HG03460 (cell line): Measurements from ENCODE around the gene ZYG11A.

Experiments
- ATAC-seq: cut with Tn5 transposase; IDR thresholded peaks from one replicate; pipeline ENCODE4 v1.9.1; 2021; ENCODE audit not compliant: unreplicated experiment

Gene ZYG11A

DNA sequence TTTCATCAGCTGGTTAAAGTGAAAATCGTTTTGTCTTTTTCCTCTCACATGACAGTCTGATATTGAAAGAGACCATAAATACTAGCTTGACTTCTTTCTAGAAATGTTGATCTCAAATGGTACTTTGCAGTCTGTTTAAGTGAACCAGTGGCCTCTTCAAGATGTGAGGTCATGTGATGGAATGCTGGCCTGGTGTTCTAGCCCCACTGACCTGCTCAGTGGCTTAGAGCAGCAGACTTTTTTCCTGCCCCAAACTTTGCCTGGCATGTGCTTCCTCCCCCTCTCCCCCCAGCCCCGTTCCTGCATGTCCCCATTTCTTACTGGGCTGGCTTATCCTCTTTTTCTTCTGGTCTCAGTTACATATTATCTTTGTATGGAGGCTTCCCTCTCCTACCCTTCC is 34.3 kb downstream of the ZYG11A start:
- no peak for ATAC-seq

- no peak for ATAC-seq
Measured at GRCh38 chr1:52877554-52877953, 35.0 kb downstream of the ZYG11A start.

- ATAC-seq = no peak
Measured at GRCh38 chr1:52880206-52880605, 37.6 kb downstream of the ZYG11A start.

DNA sequence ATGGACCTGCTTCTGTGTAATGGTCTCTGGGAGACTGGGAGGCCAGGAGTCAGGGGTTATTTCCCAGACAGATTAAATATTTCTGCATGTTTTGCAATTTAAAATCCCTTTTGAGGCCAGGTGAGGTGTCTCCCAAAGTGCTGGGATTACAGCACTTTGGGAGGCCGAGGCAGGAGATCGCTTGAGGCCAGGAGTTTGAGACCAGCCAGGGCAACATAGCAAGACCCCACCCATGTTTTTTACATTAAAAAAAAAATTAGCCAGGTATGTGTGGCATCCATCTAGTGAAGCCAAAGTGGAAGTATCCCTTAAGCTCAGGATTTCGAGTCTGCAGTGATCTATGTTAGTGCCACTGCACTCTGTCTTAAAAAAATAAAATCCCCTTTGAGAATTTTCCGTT is 44.9 kb downstream of the ZYG11A start:
- no peak for ATAC-seq

GRCh38 chr1:52892424-52893215 is 50.1 kb downstream of the ZYG11A start:
- ATAC-seq = no peak

- no peak for ATAC-seq
Measured at GRCh38 chr1:52899445-52899894, 56.9 kb downstream of the ZYG11A start.

GRCh38 chr1:52900402-52900801 is 57.8 kb downstream of the ZYG11A start:
- ATAC-seq = no peak

- no peak for ATAC-seq
Measured at GRCh38 chr1:52901384-52901783, 58.8 kb downstream of the ZYG11A start.

- no peak for ATAC-seq
Measured at GRCh38 chr1:52904208-52904926, 61.8 kb downstream of the ZYG11A start.

DNA sequence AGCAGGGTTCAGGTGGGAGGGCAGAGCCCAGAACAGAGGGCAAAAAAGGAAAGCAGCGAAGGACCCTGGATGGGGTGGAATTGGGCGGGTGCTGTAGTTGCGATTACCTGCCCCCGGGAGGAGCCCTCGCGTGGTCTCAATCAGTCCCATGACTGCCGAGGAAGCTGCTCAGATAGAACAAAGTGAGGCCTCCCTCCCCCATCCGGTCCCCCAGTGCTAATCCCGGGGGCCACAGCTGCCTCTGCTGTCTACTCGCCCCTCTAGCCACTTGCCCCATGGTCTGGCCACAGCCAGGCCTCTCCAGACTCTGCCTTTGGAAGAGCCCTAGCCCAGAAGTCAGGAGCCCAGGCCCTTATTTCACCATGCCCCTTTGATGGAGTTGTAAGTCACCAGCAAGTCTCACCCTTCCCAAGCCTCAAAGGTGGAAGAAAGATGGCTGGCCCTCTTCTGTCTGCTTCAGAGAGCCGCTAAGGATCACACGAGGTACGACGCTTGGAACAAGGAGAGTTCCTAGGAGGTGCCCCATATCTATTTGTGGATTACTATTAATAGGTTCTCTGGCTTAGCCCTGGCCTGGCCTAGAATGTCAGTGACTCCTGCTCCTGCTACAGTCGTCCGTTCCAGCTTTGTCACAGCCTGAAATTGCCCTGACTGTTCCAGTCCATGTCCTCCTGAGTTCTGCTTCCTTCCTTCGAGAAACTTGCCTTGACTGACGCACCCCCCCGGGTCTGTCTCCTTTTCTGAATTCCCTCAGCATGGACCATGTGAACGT is 62.6 kb downstream of the ZYG11A start:
- no peak for ATAC-seq

- ATAC-seq = no peak
Measured at GRCh38 chr1:52906135-52906603, 63.6 kb downstream of the ZYG11A start.

- ATAC-seq = no peak
Measured at GRCh38 chr1:52907068-52907811, 64.7 kb downstream of the ZYG11A start.

DNA sequence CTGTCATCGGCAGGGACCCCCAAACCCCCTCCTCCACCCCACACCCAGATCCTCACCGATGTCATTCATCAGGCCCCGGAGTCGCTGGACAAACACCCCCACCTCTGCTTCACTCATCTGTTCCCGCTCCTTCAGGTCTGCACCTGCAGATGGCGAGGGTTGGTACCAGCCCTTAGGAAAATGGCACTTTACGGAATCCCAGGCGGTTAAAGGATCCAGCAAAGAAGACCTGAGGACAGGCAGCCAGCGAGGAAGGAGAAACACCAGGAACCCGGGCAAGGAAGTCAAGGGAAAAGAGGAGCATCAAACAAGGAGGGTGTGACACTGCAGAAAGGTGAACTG is 65.2 kb downstream of the ZYG11A start:
- ATAC-seq = no peak

DNA sequence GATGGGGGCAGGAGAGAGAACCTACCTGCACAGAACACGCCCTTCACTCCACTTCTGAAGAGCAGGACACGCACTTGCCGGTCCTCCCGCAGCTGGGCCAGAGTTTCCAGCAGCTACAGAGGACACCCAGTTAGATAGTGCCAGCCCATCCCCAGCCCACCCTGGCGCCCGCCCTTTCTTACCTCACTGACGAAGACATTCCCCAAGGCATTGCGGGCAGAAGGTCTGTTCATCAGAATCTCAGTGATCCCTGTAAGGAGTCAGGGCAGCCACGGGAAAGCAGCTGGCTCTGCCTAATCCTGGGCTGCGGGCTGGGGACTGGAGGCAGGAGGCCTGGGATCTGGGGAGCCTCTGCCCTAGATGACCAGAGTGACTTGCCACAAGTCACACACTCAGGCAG is 69.0 kb downstream of the ZYG11A start:
- ATAC-seq = no peak

DNA sequence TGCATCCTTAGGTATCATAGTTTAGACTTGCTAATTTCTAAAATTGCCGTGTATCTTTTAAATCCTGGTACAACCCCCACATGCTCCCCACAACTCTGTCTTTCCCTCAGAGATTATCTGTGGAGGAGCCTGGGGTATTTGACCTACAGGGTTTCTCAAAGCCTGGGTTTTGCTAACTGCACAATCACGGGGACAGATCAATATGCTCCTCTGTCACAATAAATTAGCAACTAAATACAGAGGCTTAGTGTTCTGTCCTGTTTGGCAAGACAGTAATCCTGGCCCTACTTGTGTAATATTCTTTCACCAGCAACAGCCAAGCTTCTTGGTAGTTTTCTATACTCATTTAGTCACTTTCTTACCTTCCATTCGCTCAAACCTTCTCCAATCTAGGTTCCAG is 70.5 kb downstream of the ZYG11A start:
- ATAC-seq = no peak

DNA sequence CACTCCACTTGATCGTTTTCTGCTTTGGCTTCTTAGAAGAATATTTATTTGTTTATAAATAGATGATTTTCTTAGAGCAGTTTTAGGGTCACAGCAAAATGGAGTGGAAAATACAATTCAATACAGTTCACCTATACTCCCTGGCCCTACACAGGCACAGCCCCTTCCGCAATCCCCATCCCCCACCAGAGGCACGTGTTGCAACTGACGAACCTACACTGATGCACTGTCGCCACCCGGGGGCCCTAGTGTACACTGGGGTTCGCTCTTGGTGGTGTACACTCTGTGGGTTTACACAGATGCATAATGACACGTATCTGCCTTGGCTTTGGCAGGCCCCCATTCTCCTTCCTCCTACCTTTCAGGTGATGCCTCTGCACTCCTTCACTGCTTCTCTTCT is 71.0 kb downstream of the ZYG11A start:
- ATAC-seq = no peak

- ATAC-seq = no peak
Measured at GRCh38 chr1:52914463-52914862, 71.9 kb downstream of the ZYG11A start.

GRCh38 chr1:52915211-52915854 is 72.8 kb downstream of the ZYG11A start:
- ATAC-seq = no peak

GRCh38 chr1:52915855-52916220 is 73.3 kb downstream of the ZYG11A start:
- no peak for ATAC-seq

- ATAC-seq = no peak
Measured at GRCh38 chr1:52916241-52916975, 73.8 kb downstream of the ZYG11A start.
